Prostate gland (tissue), 2 donors: ENCODE results near the gene MAPK1. TPM values are rescaled to one million over a fixed set of nuclear protein-coding genes. Genes with fewer than 3 reads are reported as not detected.
"Not testable (repeated sequence)": the region's sequence is repeated elsewhere in the genome, so short reads cannot be mapped to it uniquely, and the experiment has no call there.

Experiments
- DNase-seq: peaks from one replicate; pipeline ENCODE4 v3.0.0-alpha.2; 2019; ENCODE audit warnings: low spot score
- H3K27ac ChIP-seq, 2 donors: fragments of 200-600 bp; sonication (generic); 2 replicates each; pipeline ENCODE4 v1.5.1; 2017 to 2019
- H3K27me3 ChIP-seq: fragments of 200-600 bp; sonication (generic); replicated peaks from 2 replicates; pipeline ENCODE4 v1.5.1; 2019; ENCODE audit not compliant: insufficient read depth
- H3K36me3 ChIP-seq, 2 donors: fragments of 200-600 bp; sonication (generic); 1 replicate in 1 of 2; 2 replicates in 1 of 2; pipeline versions ENCODE4 v1.5.1 to v1.8.1; 2017 to 2019
- H3K4me1 ChIP-seq: fragments of 200-600 bp; sonication (generic); replicated peaks from 2 replicates; pipeline ENCODE4 v1.5.1; 2019
- H3K4me3 ChIP-seq, 2 donors: fragments of 200-600 bp; sonication (generic); 2 replicates each; pipeline ENCODE4 v1.5.1; 2017 to 2019
- H3K9me3 ChIP-seq: fragments of 200-600 bp; sonication (generic); 2 replicates; pipeline ENCODE4 v1.5.1; 2017
- POLR2A ChIP-seq: fragments of 450-650 bp; IDR thresholded peaks from one replicate; pipeline ENCODE4 v1.6.1; 2016; ENCODE audit warnings: antibody characterized with exemption, mild to moderate bottlenecking
- POLR2AphosphoS5 ChIP-seq: sonication (generic); formaldehyde crosslinking; IDR thresholded peaks from one replicate; pipeline ENCODE4 v1.6.1; 2017; ENCODE audit warnings: antibody characterized with exemption
- WGBS: methylation state at CpG from one replicate; pipeline ENCODE4 v1.1.5; 2018; 5-methylcytosine and 5-hydroxymethylcytosine counted together
- intact Hi-C: fragments of 100-400 bp; cut with DNase I; formaldehyde crosslinking; loops from one replicate; pipeline ENCODE4 v1.14.2; 2022
- total RNA-seq, 2 donors: library from RNA; depleted of rRNA; stranded (reverse); fragments of >200 nt; gene quantifications; one replicate each; pipeline ENCODE4 v1.1.0, GENCODE V29; 2016
- TF ChIP-seq, protein P1 (sequence below), 4 experiments: fragments of 200-600 bp in 2 of 4; fragments of 450-650 bp in 2 of 4; sonication (generic) in 2 of 4; IDR thresholded peaks; 1 replicate in 3 of 4; 2 replicates in 1 of 4; pipeline ENCODE4 v1.5.1; 2016 to 2019; ENCODE audit warnings: antibody characterized with exemption in 4 of 4, mild to moderate bottlenecking in 2 of 4, moderate library complexity in 2 of 4

The MAPK1 gene
- total RNA-seq, 2 donors from 2014 or later = 89.6 to 92.1 TPM

- Histone ChIP-seq H3K27ac (no peak overlapping the region), H3K36me3 (no peaks in the 10 kb centered on the region), H3K27me3 (no peaks in the 10 kb centered on the region), H3K4me1 (no peaks in the 10 kb centered on the region), H3K9me3 (no peaks in the 10 kb centered on the region), H3K4me3 (no peak overlapping the region)
- WGBS = 68% methylated on average over 11 of the region's 11 CpGs
- DNase-seq = no peak
- intact Hi-C loops = no loop called here
- TF ChIP-seq POLR2A (no peak), POLR2AphosphoS5 (no peak)
- TF ChIP-seq, protein P1, sequence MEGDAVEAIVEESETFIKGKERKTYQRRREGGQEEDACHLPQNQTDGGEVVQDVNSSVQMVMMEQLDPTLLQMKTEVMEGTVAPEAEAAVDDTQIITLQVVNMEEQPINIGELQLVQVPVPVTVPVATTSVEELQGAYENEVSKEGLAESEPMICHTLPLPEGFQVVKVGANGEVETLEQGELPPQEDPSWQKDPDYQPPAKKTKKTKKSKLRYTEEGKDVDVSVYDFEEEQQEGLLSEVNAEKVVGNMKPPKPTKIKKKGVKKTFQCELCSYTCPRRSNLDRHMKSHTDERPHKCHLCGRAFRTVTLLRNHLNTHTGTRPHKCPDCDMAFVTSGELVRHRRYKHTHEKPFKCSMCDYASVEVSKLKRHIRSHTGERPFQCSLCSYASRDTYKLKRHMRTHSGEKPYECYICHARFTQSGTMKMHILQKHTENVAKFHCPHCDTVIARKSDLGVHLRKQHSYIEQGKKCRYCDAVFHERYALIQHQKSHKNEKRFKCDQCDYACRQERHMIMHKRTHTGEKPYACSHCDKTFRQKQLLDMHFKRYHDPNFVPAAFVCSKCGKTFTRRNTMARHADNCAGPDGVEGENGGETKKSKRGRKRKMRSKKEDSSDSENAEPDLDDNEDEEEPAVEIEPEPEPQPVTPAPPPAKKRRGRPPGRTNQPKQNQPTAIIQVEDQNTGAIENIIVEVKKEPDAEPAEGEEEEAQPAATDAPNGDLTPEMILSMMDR (IDR thresholded peaks at IDR 0.05) = no peak
Observed at GRCh38 chr22:21791635-21792625, 75.5 kb downstream of the MAPK1 start.

DNA sequence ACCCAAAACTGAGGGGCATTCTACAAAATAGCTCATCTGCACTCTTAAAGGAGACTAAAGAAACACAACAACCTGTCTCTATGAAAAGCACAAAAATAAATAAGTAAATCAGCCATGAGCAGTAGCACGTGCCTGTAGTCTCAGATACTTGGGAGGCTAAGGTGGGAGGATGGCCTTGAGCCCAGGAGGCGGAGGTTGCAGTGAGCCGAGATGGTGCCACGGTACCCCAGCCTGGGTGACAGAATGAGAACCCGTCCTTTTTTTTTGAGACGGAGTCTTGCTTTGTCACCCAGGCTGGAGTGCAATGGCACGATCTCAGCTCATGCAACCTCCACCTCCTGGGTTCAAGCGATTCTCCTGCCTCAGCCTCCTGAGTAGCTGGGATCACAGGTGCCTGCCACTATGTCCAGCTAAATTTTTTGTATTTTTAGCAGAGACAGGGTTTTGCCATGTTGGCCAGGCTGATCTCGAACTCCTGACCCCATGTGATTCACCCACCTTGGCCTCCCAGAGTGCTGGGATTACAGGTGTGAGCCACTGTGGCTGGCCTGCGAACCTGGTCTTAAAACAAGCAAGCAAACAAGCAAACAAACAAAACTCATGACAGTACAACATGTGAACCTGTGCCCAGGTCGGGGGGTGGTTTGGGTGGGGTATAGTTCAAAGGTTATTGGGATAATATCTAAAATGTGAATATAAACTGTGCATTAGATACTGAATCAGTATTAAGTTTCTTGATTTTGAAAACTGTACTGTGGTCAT, 76.4 kb downstream of the MAPK1 start:
- H3K9me3 ChIP-seq, intact Hi-C loops, H3K27ac ChIP-seq, DNase-seq, H3K36me3 ChIP-seq, H3K4me1 ChIP-seq, H3K27me3 ChIP-seq, H3K4me3 ChIP-seq: not testable (repeated sequence)
- 95% methylated on average over 11 of the region's 11 CpGs for WGBS

DNA sequence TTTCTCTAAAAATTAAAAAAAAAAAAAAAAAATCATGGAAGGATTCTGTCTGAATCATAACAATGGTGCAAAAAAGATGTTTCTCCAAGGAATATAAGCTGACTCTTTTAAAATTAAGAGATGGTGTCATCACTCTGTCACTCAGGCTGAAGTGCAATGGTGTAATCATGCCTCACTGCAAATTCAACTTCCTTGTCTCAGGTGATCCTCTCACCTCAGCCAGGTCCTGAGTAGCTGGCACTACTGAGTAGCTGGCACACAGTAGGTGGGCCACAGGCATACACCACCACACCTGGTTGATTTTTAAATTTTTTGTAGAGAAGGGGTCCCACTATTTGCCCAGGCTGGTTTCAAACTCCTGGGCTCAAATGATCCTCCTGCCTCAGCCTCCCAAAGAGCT, 77.1 kb downstream of the MAPK1 start:
- H3K27ac ChIP-seq = no peak overlapping the region
- H3K9me3 ChIP-seq = no peaks in the 10 kb centered on the region
- TF ChIP-seq, protein P1 (IDR thresholded peaks at IDR 0.05) = no peak
- no peak for TF ChIP-seq POLR2AphosphoS5
- no peak for TF ChIP-seq POLR2A
- no peak overlapping the region for H3K4me3 ChIP-seq
- H3K27me3 ChIP-seq = no peaks in the 10 kb centered on the region
- intact Hi-C loops = no loop called here
- no peaks in the 10 kb centered on the region for H3K36me3 ChIP-seq
- H3K4me1 ChIP-seq = no peaks in the 10 kb centered on the region
- DNase-seq = no peak

DNA sequence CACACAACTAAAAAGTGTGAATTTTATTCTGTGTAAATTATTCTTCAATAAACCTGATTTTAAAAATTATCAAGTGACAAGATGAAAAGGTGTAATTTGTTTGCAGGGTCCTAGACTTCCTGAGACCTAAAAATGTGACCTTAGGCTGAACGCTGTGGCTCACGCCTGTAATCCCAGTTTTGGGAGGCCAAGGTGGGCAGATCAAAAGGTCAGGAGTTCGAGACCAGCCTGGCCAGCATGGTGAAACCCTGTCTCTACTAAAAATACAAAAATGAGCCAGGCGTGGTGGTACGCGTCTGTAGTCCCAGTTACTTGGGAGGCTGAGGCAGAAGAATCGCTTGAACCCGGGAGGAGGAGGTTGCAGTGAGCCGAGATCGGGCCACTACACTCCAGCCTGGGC, 79.9 kb downstream of the MAPK1 start:
- H3K27ac ChIP-seq, H3K9me3 ChIP-seq, DNase-seq, H3K4me1 ChIP-seq, H3K4me3 ChIP-seq, H3K36me3 ChIP-seq, intact Hi-C loops, H3K27me3 ChIP-seq: not testable (repeated sequence)
- WGBS = 98% methylated on average over 10 of the region's 10 CpGs

GRCh38 chr22:21780259-21780658, 87.2 kb downstream of the MAPK1 start:
- 97% methylated on average over 2 of the region's 2 CpGs for WGBS
- TF ChIP-seq POLR2AphosphoS5 (no peak), POLR2A (no peak)
- TF ChIP-seq, protein P1 (IDR thresholded peaks at IDR 0.05) = no peak
- Histone ChIP-seq H3K4me1 (no peaks in the 10 kb centered on the region), H3K36me3 (no peaks in the 10 kb centered on the region), H3K27ac (no peak overlapping the region), H3K27me3 (no peaks in the 10 kb centered on the region), H3K9me3 (no peaks in the 10 kb centered on the region), H3K4me3 (no peak overlapping the region)
- intact Hi-C loops = no loop called here
- DNase-seq = no peak
